HG03060 (cell line): ENCODE data around the gene LRRC10.

Experiments
- ATAC-seq: cut with Tn5 transposase; IDR thresholded peaks from one replicate; pipeline ENCODE4 v1.9.1; 2021; ENCODE audit warnings: low read depth, moderate number of reproducible peaks; ENCODE audit not compliant: unreplicated experiment

The LRRC10 gene

DNA sequence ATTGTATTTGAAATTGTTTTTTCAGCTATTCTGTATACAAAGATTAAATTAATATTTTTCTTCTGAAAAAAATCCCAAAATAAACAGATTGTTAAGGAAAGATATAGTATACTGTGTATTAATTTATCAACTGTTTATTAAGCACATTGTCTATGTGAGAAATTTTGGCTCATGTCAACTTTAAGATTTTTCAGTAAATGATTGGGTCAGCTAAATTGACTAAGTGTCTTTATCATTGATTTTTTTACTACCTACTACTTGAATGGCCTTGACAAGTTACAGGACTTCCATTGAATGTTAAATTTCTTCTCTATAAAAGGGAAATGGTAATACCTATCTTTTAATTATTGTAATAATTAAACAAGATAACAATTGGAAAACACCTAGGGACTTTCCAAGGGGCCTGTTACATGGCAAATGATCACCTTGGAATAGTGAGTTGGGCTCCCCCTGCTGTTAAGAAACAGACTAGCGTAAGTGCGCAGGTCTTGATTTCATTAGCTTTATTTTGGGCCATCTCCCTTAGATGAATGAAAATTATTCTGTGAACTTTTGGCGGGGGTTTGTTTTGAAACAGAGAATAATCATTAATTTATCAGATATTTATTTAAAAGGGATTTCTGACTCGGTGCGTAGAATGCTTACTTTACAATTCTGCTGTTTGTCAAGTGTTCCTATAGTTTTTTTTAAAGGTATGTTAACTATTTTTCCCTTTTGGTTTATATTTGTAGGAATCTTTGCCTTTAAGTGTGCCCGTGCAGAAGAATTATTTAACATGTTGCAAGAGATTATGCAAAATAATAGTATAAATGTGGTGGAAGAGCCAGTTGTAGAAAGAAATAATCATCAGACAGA, 39.9 kb downstream of the LRRC10 start:
- ATAC-seq: no peak

- ATAC-seq: no peak
Measured at GRCh38 chr12:69570000-69570516, 40.6 kb downstream of the LRRC10 start.

DNA sequence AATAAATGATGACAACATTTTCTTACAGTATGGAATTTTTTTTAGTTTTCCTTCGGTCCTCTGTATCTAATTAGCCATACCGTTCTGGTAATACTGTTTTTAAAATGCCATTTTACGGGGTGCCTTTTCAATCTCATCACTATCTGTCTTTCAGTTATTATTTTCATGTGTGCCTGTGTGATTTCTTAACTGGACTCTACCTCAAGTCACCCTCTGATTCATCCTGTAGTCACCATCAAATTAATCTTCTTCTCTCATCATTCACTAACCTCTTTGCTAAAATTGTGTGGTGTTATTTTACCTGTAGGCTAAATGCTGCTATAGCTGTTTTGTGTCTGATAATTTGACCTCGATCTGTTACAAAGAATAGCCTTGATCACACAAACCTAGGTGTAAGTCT, 41.5 kb downstream of the LRRC10 start:
- ATAC-seq: no peak

- ATAC-seq: no peak
Measured at GRCh38 chr12:69566603-69567002, 44.1 kb downstream of the LRRC10 start.

DNA sequence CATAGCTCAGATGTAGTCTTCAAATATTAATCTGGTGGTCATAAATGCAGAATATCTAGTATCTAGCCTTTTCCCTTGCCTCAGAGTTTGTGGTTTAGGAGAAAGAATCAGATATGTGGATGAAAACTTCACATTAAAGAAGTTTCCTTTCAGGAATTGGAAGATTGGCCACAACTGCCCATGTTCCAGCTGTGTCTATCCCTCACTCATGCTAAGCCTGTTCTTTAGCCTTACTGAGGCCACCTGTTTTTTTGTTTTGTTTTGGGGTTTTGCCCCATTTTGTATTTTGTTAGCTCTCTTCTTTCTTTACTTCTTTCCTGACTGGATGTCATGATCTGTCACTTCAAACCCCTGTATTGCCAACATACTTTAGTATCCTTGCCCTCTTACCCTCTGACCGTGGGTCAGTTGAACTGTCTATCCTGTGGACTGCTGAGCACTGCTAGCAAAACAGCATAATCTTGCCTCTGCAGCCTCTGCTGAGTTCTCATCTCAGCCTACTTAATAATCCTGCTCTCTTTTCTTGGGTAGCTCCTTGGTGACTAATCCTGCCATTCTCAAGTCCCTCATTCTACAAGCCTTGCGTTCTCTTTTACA, 47.4 kb downstream of the LRRC10 start:
- ATAC-seq: no peak
